Heart left ventricle (tissue), 16 donors: Measurements from ENCODE around the gene SLC25A40. TPM values are rescaled to one million over a fixed set of nuclear protein-coding genes. Genes with fewer than 3 reads are reported as not detected.

Experiments
- ATAC-seq, 4 donors: fragments of 200-7000 bp; cut with Tn5 transposase; one replicate each; pipeline ENCODE4 v1.9.1; 2020 to 2022; ENCODE audit warnings: moderate library complexity in 4 of 4, mild to moderate bottlenecking in 3 of 4, moderate number of reproducible peaks in 1 of 4
- DNase-seq, 5 donors: peaks; one replicate each; pipeline ENCODE4 v3.0.0-alpha.2; 2020
- H3K27ac ChIP-seq, 12 donors: fragments of 200-600 bp; sonication (generic) in 4 of 12; one replicate each; pipeline versions ENCODE4 v1.5.0 to v1.8.0; 2016 to 2022; ENCODE audit warnings: mild to moderate bottlenecking in 2 of 12
- H3K27me3 ChIP-seq, 9 donors: fragments of 200-600 bp; sonication (generic) in 2 of 9; one replicate each; pipeline versions ENCODE4 v1.5.1 to v1.8.0; 2016 to 2022; ENCODE audit warnings: mild to moderate bottlenecking in 3 of 9
- H3K36me3 ChIP-seq, 9 donors: fragments of 200-600 bp; sonication (generic) in 2 of 9; one replicate each; pipeline versions ENCODE4 v1.5.0 to v1.8.0; 2018 to 2022; ENCODE audit warnings: mild to moderate bottlenecking in 2 of 9
- H3K4me1 ChIP-seq, 12 donors: fragments of 200-600 bp; sonication (generic) in 4 of 12; one replicate each; pipeline versions ENCODE4 v1.5.0 to v1.8.0; 2016 to 2022; ENCODE audit warnings: mild to moderate bottlenecking in 3 of 12
- H3K4me3 ChIP-seq, 12 donors: fragments of 200-600 bp; sonication (generic) in 4 of 12; one replicate each; pipeline versions ENCODE4 v1.5.0 to v1.8.0; 2017 to 2022; ENCODE audit warnings: mild to moderate bottlenecking in 9 of 12, moderate library complexity in 4 of 12
- H3K9me3 ChIP-seq, 12 donors: fragments of 200-600 bp; sonication (generic) in 4 of 12; one replicate each; pipeline versions ENCODE4 v1.5.0 to v1.8.0; 2016 to 2022; ENCODE audit warnings: mild to moderate bottlenecking in 1 of 12
- POLR2A ChIP-seq, 2 donors: fragments of 450-650 bp; IDR thresholded peaks; one replicate each; pipeline ENCODE4 v1.6.1; 2017; ENCODE audit warnings: antibody characterized with exemption in 2 of 2, mild to moderate bottlenecking in 2 of 2, moderate library complexity in 2 of 2
- WGBS, 4 donors: extraction: QIAGEN DNeasy Blood & Tissue Kit in 2 of 4; methylation state at CpG; one replicate each; pipeline versions ENCODE4 v1.1.5 to v1.1.7; 2013 to 2018; 5-methylcytosine and 5-hydroxymethylcytosine counted together
- intact Hi-C, 10 donors: fragments of 100-400 bp; cut with DNase I; formaldehyde crosslinking; loops; one replicate each; pipeline versions ENCODE4 v1.11.1 to v1.14.2; 2022
- polyA plus RNA-seq, 2 donors: library from polyadenylated mRNA; stranded (reverse); fragments of 200-250 nt; gene quantifications; one replicate each; pipeline ENCODE4 v1.2.3, GENCODE V29; 2013
- total RNA-seq, 9 donors: library from RNA; depleted of rRNA in 2 of 9; stranded (reverse); fragments of >200 nt in 2 of 9; fragmentation: NEBNext Ultra II Directional in 3 of 9; extraction: Animal tissue kit (Norgen Biotek cat#: 25700) in 3 of 9; gene quantifications; one replicate each; pipeline versions ENCODE4 v1.1.0 to v1.2.4, GENCODE V29; 2016 to 2023
- TF ChIP-seq, protein P1 (sequence below), 12 donors: fragments of 200-600 bp; sonication (generic) in 4 of 12; IDR thresholded peaks; one replicate each; pipeline versions ENCODE4 v1.5.0 to v1.8.0; 2018 to 2022; ENCODE audit warnings: antibody characterized with exemption in 12 of 12, mild to moderate bottlenecking in 5 of 12
- donor health status: ischemic (EF 13 %, LVEDD 7.1; RV severe dilation, severe dysfunction).
- donor health status: healthy with polysubstance abuse.
- donor health status: DM: no; HTN: yes; CAD: no.
- donor health status: DM: no; HTN: no; CAD: no.
- donor health status: ischemic (EF 25% LVEDD 6.9; RV normal size, moderate dysfunction).
- donor health status: ischemic (EF 25% LVEDD 5.7; RV mildly dilated, moderate dysfunction).
- donor health status: healthy.
- donor health status: DM: yes; HTN: yes; CAD: no.
- donor health status: ischemic (EF 35%, LVEDD 5.7; RV mildly dilated, moderate dysfunction).
- donor health status: nonischemic (EF 11% LVEDD 7.7; RV severe dilation, severe dysfunction).
- donor health status: DM: yes; HTN: yes; CAD: no.
- donor health status: PGD.
- donor health status: ischemic (EF 29% LVEDD 5.4; RV normal size, mild dysfunction).
- donor health status: nonischemic (EF 23%, LVEDD 6.1; RV moderate dilation, normal function).

The SLC25A40 gene
- total and polyA plus RNA-seq, 11 donors = 6.0 to 29.1 (median 22.1) TPM

DNA sequence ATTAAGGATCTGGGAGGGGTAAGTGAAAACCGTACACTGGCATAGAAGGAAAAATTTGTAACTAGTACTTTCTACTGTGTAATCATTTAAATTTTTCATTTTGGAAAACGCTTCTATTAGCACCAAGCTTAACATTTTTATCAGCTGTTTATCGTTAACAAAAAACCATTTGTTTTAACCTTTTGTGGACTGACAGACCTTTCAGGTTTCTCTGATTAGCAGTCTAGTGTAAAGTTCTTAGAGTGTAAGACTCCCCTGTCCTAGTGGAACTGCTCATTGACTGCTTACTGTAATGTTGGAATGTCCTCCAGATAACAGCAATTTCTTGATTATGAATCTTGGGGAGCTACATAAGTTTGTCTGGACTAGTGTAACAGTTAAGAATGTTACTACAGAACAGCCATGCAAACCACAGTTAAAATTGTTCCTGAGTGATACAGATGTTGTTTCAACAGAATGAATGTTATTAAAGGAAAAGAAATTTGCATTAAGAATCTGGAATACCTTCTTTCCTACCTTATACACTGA lies 2.1 kb upstream of the SLC25A40 start:
- 65 to 72% (median 69%) methylated on average over 3 of the region's 3 CpGs for WGBS, 4 donors
- intact Hi-C loops = loop anchor here in 5 of 10 donors (5.0 to 10.0 kb wide), 6 partner anchors 83 to 536 kb away; partner anchors contain the start of genes RUNDC3B (in 2 of the 5) and CROT (in 1 of the 5)
- H3K36me3 ChIP-seq = no peaks in the 10 kb centered on the region

DNA sequence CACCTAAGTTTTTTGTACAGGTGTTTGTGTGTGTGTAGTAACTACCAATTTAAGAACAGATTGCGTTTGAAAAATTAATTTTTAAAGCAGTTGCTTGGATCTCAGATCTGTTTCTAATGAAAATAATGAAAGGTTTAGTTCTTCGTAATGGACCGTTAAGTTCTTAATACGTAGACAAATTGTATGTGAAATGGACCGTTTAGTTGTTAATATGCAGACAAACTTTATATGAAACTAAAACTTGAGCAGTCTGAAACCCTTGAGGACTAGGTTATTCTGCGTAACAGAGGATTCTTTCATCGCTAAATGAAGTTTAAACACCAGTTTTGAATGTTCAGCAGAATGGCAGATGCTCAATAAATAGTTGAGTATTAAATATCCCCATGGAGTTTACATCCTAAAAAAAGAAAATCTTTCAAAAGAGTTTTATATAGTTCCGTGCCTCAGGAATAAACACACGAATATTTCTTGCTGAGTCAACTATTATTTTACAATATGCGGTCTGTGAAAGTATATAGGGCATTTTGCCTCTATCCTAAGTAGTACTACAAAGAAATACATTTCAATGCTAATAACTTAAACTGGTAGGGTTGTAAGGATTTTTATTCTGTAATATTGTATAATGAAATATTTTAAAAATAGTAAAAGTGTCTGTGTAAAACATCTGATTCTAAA lies 1.3 kb upstream of the SLC25A40 start:
- Histone ChIP-seq H3K27me3 (no peaks in the 10 kb centered on the region), H3K36me3 (no peaks in the 10 kb centered on the region), H3K9me3 (peaks cover 0 to 5% (median 0%) of the 10 kb centered on the region in 12 donors), H3K4me3 (peak overlapping the region; percentile 62 to 94 (median 76)), H3K4me1 (peaks cover 0 to 43% (median 18%) of the 10 kb centered on the region in 12 donors), H3K27ac (peak overlapping the region in 9 of 12 donors; percentile 81 to 94 (median 91))
- no peak for ATAC-seq
- WGBS, 4 donors = 13 to 16% (median 15%) methylated on average over 10 of the region's 10 CpGs
- intact Hi-C loops = loop anchor here in 5 of 10 donors (2.0 to 10.0 kb wide), 7 partner anchors 83 to 535 kb away; partner anchors contain the start of genes RUNDC3B (in 2 of the 5) and CROT (in 1 of the 5)
- TF ChIP-seq POLR2A (IDR thresholded peaks at IDR 0.05) = no peak
- TF ChIP-seq, protein P1, sequence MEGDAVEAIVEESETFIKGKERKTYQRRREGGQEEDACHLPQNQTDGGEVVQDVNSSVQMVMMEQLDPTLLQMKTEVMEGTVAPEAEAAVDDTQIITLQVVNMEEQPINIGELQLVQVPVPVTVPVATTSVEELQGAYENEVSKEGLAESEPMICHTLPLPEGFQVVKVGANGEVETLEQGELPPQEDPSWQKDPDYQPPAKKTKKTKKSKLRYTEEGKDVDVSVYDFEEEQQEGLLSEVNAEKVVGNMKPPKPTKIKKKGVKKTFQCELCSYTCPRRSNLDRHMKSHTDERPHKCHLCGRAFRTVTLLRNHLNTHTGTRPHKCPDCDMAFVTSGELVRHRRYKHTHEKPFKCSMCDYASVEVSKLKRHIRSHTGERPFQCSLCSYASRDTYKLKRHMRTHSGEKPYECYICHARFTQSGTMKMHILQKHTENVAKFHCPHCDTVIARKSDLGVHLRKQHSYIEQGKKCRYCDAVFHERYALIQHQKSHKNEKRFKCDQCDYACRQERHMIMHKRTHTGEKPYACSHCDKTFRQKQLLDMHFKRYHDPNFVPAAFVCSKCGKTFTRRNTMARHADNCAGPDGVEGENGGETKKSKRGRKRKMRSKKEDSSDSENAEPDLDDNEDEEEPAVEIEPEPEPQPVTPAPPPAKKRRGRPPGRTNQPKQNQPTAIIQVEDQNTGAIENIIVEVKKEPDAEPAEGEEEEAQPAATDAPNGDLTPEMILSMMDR (IDR thresholded peaks at IDR 0.05) = no peak
- no peak for DNase-seq

More for the DNA sequence above, 2.1 kb upstream of the SLC25A40 start:
- no peaks in the 10 kb centered on the region for H3K27me3 ChIP-seq
- TF ChIP-seq, protein P1 (IDR thresholded peaks at IDR 0.05) = no peak
- TF ChIP-seq POLR2A (IDR thresholded peaks at IDR 0.05) = no peak
- H3K27ac ChIP-seq = no peak overlapping the region
- peaks cover 0 to 37% (median 18%) of the 10 kb centered on the region in 12 donors for H3K4me1 ChIP-seq
- no peaks in the 10 kb centered on the region for H3K9me3 ChIP-seq
- H3K4me3 ChIP-seq = peak overlapping the region in 3 of 12 donors; percentile 76 to 94 (median 92)
- ATAC-seq (no peak), DNase-seq (no peak)

DNA sequence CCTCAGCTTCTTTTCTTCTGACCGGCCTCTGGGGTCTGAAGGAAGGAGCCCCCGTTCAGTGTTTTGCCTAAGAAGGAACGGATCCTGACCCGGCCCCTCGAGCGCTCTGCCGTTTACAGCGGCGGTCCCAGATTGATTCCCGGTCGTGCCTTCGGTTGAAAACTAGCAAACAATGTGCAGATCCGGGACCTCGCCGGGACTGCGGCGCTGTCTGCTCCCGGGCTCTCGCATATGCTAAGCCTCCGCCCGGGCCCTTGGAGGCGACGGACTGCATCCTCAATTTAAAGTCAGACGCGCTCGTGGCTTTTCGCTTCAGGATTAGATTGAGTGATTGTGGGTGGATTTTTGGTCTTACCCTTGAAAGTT lies 692 bp upstream of the SLC25A40 start:
- peak; percentile 46 to 79 (median 65) for DNase-seq
- ATAC-seq = peak; percentile 44 to 77 (median 72)
- H3K36me3 ChIP-seq = no peaks in the 10 kb centered on the region
- no peaks in the 10 kb centered on the region for H3K27me3 ChIP-seq
- TF ChIP-seq, protein P1 (IDR thresholded peaks at IDR 0.05) = no peak
- no peak for TF ChIP-seq POLR2A (IDR thresholded peaks at IDR 0.05)
- H3K4me1 ChIP-seq = peaks cover 0 to 48% (median 18%) of the 10 kb centered on the region in 12 donors
- H3K27ac ChIP-seq = peak overlapping the region; percentile 36 to 94 (median 91)
- WGBS, 4 donors = 0 to 1% (median 1%) methylated on average over 22 to 27 of the region's 27 CpGs
- intact Hi-C loops = loop anchor here in 5 of 10 donors (2.0 to 10.0 kb wide), 7 partner anchors 82 to 535 kb away; partner anchors contain the start of genes RUNDC3B (in 2 of the 5) and CROT (in 1 of the 5)
- peaks cover 0 to 12% (median under 1%) of the 10 kb centered on the region in 12 donors for H3K9me3 ChIP-seq
- peak overlapping the region; percentile 62 to 94 (median 76) for H3K4me3 ChIP-seq
